DND-41 (cell line): Measurements from ENCODE around the gene ERCC6L2.

Source experiments
- ATAC-seq: fragments of 200-7000 bp; cut with Tn5 transposase; 3 replicates; pipeline ENCODE4 v1.9.1; 2021; ENCODE audit warnings: low read depth; ENCODE audit not compliant: insufficient read depth
- DNase-seq: peaks from one replicate; pipeline ENCODE4 v3.0.0-alpha.2; 2020
- H2AFZ ChIP-seq: 2 replicates; pipeline ENCODE4 v1.6.0; 2012; ENCODE audit warnings: low read depth, low read length
- H3K27ac ChIP-seq: 2 replicates; pipeline ENCODE4 v1.5.1; 2012; ENCODE audit warnings: low read length, inconsistent platforms
- H3K27me3 ChIP-seq: fragments of 200-600 bp; sonication (generic); 2 replicates; pipeline ENCODE4 v1.6.0; 2012; ENCODE audit warnings: low read length, mild to moderate bottlenecking, inconsistent platforms; ENCODE audit not compliant: insufficient read depth, poor library complexity
- H3K36me3 ChIP-seq: 2 replicates; pipeline ENCODE4 v1.5.1; 2012; ENCODE audit warnings: low read length, inconsistent platforms; ENCODE audit not compliant: insufficient read depth
- H3K4me1 ChIP-seq: 2 replicates; pipeline ENCODE4 v1.5.1; 2012; ENCODE audit warnings: mild to moderate bottlenecking, low read length; ENCODE audit not compliant: insufficient read depth
- H3K4me2 ChIP-seq: 2 replicates; pipeline ENCODE4 v1.6.0; 2012; ENCODE audit warnings: mild to moderate bottlenecking, moderate library complexity, low read length, inconsistent platforms; ENCODE audit not compliant: insufficient read depth
- H3K4me3 ChIP-seq, 2 experiments: fragments of 200-600 bp in 1 of 2; shearing (Covaris generic) in 1 of 2; 2 replicates each; pipeline ENCODE4 v1.5.1; 2012 to 2016; ENCODE audit warnings: inconsistent platforms in 2 of 2, low read length in 2 of 2, mild to moderate bottlenecking in 2 of 2, low read depth in 1 of 2, moderate library complexity in 1 of 2
- H3K79me2 ChIP-seq: 2 replicates; pipeline ENCODE4 v1.6.0; 2012; ENCODE audit warnings: low read length, inconsistent platforms; ENCODE audit not compliant: insufficient read depth
- H3K9ac ChIP-seq: 2 replicates; pipeline ENCODE4 v1.6.0; 2012; ENCODE audit warnings: low read depth, mild to moderate bottlenecking, inconsistent platforms, low read length, moderate library complexity
- H3K9me3 ChIP-seq: 2 replicates; pipeline ENCODE4 v1.5.1; 2012; ENCODE audit warnings: low read length, moderate library complexity, mild to moderate bottlenecking, inconsistent platforms; ENCODE audit not compliant: insufficient read depth, severe bottlenecking
- H4K20me1 ChIP-seq: 2 replicates; pipeline ENCODE4 v1.6.0; 2012; ENCODE audit warnings: low read length; ENCODE audit not compliant: insufficient read depth
- CTCF ChIP-seq: IDR thresholded peaks from 2 replicates; pipeline ENCODE4 v1.5.1; 2012; ENCODE audit warnings: borderline replicate concordance, low read length, moderate library complexity, mild to moderate bottlenecking; ENCODE audit not compliant: poor library complexity, severe bottlenecking; ENCODE audit errors: extremely low read depth
- EZH2 ChIP-seq: IDR thresholded peaks from 3 replicates; pipeline ENCODE4 v1.6.1; 2012; ENCODE audit warnings: borderline replicate concordance, low read depth, mild to moderate bottlenecking, moderate library complexity, low read length, inconsistent platforms; ENCODE audit not compliant: severe bottlenecking

The ERCC6L2 gene

DNA sequence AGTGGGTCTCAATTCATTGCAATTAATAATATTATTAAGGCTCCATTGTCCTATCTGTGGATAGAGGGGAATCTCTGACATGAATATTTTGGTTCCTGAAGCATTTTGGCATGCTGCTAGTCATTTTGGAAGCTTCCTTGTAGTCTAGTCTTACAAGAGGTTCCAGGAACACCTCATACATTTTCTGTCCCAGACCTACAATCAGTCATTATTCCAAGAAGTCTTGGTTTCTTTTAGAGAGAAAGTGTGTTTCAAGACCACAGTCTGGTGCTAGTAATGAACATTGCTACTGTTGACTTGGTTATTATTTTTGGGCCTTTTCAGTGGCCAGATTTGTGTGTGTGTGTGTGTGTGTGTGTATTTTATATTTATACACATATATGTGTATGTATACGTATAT is 98.9 kb downstream of the ERCC6L2 start:
- no peaks in the 10 kb centered on the region for H3K27me3 ChIP-seq
- TF ChIP-seq EZH2 (no peak), CTCF (no peak)
- no peaks in the 10 kb centered on the region for H3K79me2 ChIP-seq
- no peaks in the 10 kb centered on the region for H3K9me3 ChIP-seq
- no peak overlapping the region for H3K4me2 ChIP-seq
- no peak overlapping the region for H3K4me3 ChIP-seq
- peaks cover 47% of the 10 kb centered on the region for H3K36me3 ChIP-seq
- ATAC-seq, result no peak
- no peak overlapping the region for H2AFZ ChIP-seq
- no peak overlapping the region for H3K9ac ChIP-seq
- no peaks in the 10 kb centered on the region for H4K20me1 ChIP-seq
- no peak for DNase-seq
- H3K27ac ChIP-seq, result no peak overlapping the region
- peaks cover 6% of the 10 kb centered on the region for H3K4me1 ChIP-seq

- Histone ChIP-seq H3K79me2 (no peaks in the 10 kb centered on the region), H4K20me1 (no peaks in the 10 kb centered on the region), H3K36me3 (peaks cover 26% of the 10 kb centered on the region), H3K27me3 (no peaks in the 10 kb centered on the region), H3K4me2 (no peak overlapping the region), H2AFZ (no peak overlapping the region), H3K9ac (no peak overlapping the region), H3K4me3 (no peak overlapping the region), H3K4me1 (peaks cover 36% of the 10 kb centered on the region), H3K9me3 (no peaks in the 10 kb centered on the region), H3K27ac (no peak overlapping the region; the same call in 1 of the 2 replicates)
- no peak for TF ChIP-seq EZH2
- no peak for TF ChIP-seq CTCF
- ATAC-seq (no peak), DNase-seq (no peak)
Measured at GRCh38 chr9:95977371-95977770, 101.9 kb downstream of the ERCC6L2 start.

DNA sequence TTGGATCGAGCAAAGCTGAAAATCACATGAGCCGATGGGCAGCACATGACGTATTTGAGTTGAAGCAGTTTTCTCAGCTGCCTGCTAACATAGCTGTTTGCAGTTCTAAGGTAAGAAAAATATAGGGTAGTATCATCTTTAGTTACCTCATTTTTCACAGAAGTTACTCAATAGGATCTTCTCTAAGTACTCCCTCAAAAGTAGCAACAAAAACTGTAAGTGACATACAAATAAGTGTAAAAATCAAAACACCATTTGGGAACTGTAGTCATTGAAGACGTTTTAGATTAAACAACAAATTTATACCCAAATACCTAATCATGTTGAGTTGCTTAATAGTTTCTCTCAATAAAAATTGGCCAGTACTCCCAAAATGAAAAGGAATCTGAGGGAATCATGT is 102.6 kb downstream of the ERCC6L2 start:
- no peak overlapping the region for H3K27ac ChIP-seq
- H3K36me3 ChIP-seq, result peaks cover 23% of the 10 kb centered on the region
- no peaks in the 10 kb centered on the region for H4K20me1 ChIP-seq

More for the DNA sequence above, 102.6 kb downstream of the ERCC6L2 start:
- Histone ChIP-seq H3K4me2 (no peak overlapping the region), H3K9me3 (no peaks in the 10 kb centered on the region), H3K9ac (no peak overlapping the region), H3K79me2 (peaks cover 3% of the 10 kb centered on the region; the same call in 1 of the 2 replicates), H3K4me1 (peaks cover 44% of the 10 kb centered on the region), H3K27me3 (no peaks in the 10 kb centered on the region), H3K4me3 (no peak overlapping the region), H2AFZ (no peak overlapping the region)
- ATAC-seq, result no peak
- TF ChIP-seq EZH2, result no peak
- no peak for TF ChIP-seq CTCF
- DNase-seq, result no peak
